COLO668 (cell line): ENCODE data around the gene SENP1.
A peak's percentile ranks its signal among the peaks of the same experiment; 100 is the strongest.

Experiments used
- DNase-seq: peaks from one replicate; lab custom pipeline; 2025; ENCODE audit not compliant: unreplicated experiment; lab: John Stamatoyannopoulos, UW

The SENP1 gene

GRCh38 chr12:48001505-48002413, 104.1 kb downstream of the SENP1 start:
- peak; percentile 49 for DNase-seq

- peak; percentile 12 for DNase-seq
Observed at GRCh38 chr12:48000878-48001504, 104.9 kb downstream of the SENP1 start.

DNA sequence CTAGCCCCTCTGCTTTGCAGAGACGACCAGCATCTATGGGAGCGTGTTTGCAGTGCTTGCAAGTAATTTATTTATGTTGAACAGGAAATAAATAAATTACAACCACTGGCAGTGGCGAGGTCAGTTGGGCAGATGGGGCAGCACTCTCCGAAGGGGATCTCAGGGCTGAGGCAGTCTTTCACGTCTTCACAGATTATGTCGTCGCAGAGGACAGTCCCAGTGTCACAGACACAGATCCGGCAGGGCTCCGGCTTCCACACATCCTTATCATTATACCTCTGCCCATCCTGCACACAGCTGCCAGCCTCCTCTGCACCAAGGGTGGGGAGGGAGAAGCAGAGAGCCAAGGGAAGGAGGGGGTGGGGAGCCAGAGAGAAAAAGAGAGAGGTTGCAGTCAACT, 106.1 kb downstream of the SENP1 start:
- DNase-seq: no peak

DNA sequence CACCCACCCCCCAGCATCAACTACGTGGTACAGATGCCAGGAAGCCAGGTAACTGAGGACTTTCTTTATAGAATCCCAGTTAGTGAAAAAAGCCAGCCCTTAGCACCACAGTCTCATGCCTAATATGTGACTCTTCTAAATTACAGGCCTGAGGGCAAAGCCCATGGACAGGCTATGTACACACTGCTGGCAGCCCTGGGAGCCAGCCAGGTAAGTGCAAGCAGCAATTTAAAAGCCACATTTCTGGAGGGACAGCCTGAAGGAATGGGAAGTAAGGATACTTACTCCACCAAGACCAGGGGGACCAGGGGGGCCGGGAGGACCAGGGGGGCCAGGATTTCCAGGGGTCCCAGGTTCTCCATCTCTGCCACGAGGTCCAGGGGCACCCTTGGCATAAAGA, 108.6 kb downstream of the SENP1 start:
- no peak for DNase-seq

GRCh38 chr12:47995981-47996401, 109.9 kb downstream of the SENP1 start:
- no peak for DNase-seq

DNA sequence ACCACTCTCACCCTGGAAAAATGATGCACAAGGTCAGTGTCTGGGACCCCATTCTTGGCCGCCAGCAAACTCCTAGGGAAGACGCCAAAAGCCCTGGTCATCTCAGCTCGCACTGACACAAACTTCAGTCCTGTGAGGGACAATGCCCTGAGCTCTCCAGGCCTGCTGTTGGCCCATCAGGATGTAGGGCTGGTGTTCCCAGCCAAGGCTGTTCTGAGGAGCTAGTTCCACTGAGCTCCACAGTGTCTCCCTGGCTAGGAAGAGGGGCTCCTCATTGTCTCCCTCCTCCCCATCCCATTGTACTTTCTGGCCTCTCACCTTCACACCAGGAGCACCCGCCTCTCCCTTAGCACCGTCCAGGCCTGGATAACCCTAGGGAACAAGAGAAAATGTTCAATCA, 112.4 kb downstream of the SENP1 start:
- DNase-seq: no peak
